Spleen (tissue), 11 donors: Measurements from ENCODE around the gene PAX6. TPM values are rescaled to one million over a fixed set of nuclear protein-coding genes. Genes with fewer than 3 reads are reported as not detected.
A peak's percentile ranks its signal among the peaks of the same experiment; 100 is the strongest.

Experiments
- DNase-seq: peaks from one replicate; pipeline ENCODE4 v3.0.0-alpha.2; 2020
- H3K27ac ChIP-seq, 8 donors: fragments of 200-600 bp; sonication (generic) in 7 of 8; 1 replicate in 4 of 8; 2 replicates in 4 of 8; pipeline versions ENCODE4 v1.5.0 to v1.8.0; 2016 to 2021; ENCODE audit warnings: inconsistent platforms in 4 of 8, mild to moderate bottlenecking in 4 of 8, moderate library complexity in 1 of 8
- H3K27me3 ChIP-seq, 7 donors: fragments of 200-600 bp; sonication (generic) in 6 of 7; replicated peaks in 1 of 7; 1 replicate in 4 of 7; 2 replicates in 3 of 7; pipeline versions ENCODE4 v1.5.0 to v1.8.0; 2016 to 2021; ENCODE audit warnings: inconsistent platforms in 3 of 7, mild to moderate bottlenecking in 1 of 7
- H3K36me3 ChIP-seq, 6 donors: fragments of 200-600 bp; sonication (generic) in 5 of 6; 1 replicate in 4 of 6; 2 replicates in 2 of 6; pipeline versions ENCODE4 v1.5.0 to v1.8.0; 2016 to 2021; ENCODE audit warnings: inconsistent platforms in 2 of 6
- H3K4me1 ChIP-seq, 6 donors: fragments of 200-600 bp; sonication (generic) in 5 of 6; 1 replicate in 3 of 6; 2 replicates in 3 of 6; pipeline versions ENCODE4 v1.5.0 to v1.8.0; 2016 to 2021; ENCODE audit warnings: inconsistent platforms in 3 of 6
- H3K4me3 ChIP-seq, 8 donors: fragments of 200-600 bp; sonication (generic) in 7 of 8; 1 replicate in 4 of 8; 2 replicates in 4 of 8; pipeline versions ENCODE4 v1.5.0 to v1.8.0; 2016 to 2021; ENCODE audit warnings: inconsistent platforms in 4 of 8, mild to moderate bottlenecking in 4 of 8, moderate library complexity in 2 of 8
- H3K9me3 ChIP-seq, 8 donors: fragments of 200-600 bp; sonication (generic) in 7 of 8; 1 replicate in 4 of 8; 2 replicates in 4 of 8; pipeline versions ENCODE4 v1.5.0 to v1.8.0; 2016 to 2021; ENCODE audit warnings: inconsistent platforms in 4 of 8
- CTCF ChIP-seq, 11 experiments: fragments of 200-600 bp in 7 of 11; fragments of 450-650 bp in 4 of 11; sonication (generic) in 4 of 11; IDR thresholded peaks in 8 of 11; conservative IDR thresholded peaks in 3 of 11; 1 replicate in 7 of 11; 2 replicates in 4 of 11; pipeline versions ENCODE4 v1.4.0 to v1.8.0; 2016 to 2021; ENCODE audit warnings: antibody characterized with exemption in 11 of 11, inconsistent platforms in 4 of 11, mild to moderate bottlenecking in 1 of 11
- POLR2A ChIP-seq, 3 donors: fragments of 450-650 bp; IDR thresholded peaks; one replicate each; pipeline ENCODE4 v1.5.1; 2017; ENCODE audit warnings: antibody characterized with exemption in 3 of 3, mild to moderate bottlenecking in 1 of 3
- POLR2AphosphoS5 ChIP-seq, 3 donors: sonication (generic); formaldehyde crosslinking; IDR thresholded peaks; one replicate each; pipeline ENCODE4 v1.5.1; 2017; ENCODE audit warnings: antibody characterized with exemption in 3 of 3
- WGBS, 5 donors: extraction: QIAGEN DNeasy Blood & Tissue Kit in 3 of 5; methylation state at CpG; one replicate each; pipeline versions ENCODE4 v1.1.5 to v1.1.7; 2013 to 2018; 5-methylcytosine and 5-hydroxymethylcytosine counted together
- intact Hi-C: fragments of 100-400 bp; cut with DNase I; formaldehyde crosslinking; loops from one replicate; pipeline ENCODE4 v1.15.0; 2023; ENCODE audit warnings: low total_unique reads
- polyA plus RNA-seq, 3 donors: library from polyadenylated mRNA; stranded (reverse); fragments of 200-250 nt; gene quantifications; one replicate each; pipeline ENCODE4 v1.2.1, GENCODE V29; 2013
- total RNA-seq, 7 donors: library from RNA; depleted of rRNA in 3 of 7; stranded (reverse); fragments of >200 nt in 3 of 7; fragmentation: NEBNext Ultra II Directional in 4 of 7; extraction: Animal tissue kit (Norgen Biotek cat#: 25700) in 4 of 7; gene quantifications; one replicate each; pipeline versions ENCODE4 v1.1.0 to v1.2.1, GENCODE V29; 2016 to 2021
- donor health status: healthy with polysubstance abuse.
- donor health status: DM: no; HTN: no; CAD: no; lungs with moderate emphysema.
- donor health status: DM: no; HTN: no; CAD: no.
- donor health status: Bipolar disorder and iron deficiency.
- donor health status: healthy.
- donor health status: DM: no; HTN: no; CAD: no.
- donor health status: DM: yes; HTN: yes; CAD: no.

PAX6 gene
- total and polyA plus RNA-seq, 10 donors = 0.02 to 0.05 TPM; not detected in 8

- H3K4me1 ChIP-seq = peaks cover 0 to 36% (median 16%) of the 10 kb centered on the region in 6 donors
Observed at GRCh38 chr11:31824879-31825837, 14.0 kb upstream of the PAX6 start.

DNA sequence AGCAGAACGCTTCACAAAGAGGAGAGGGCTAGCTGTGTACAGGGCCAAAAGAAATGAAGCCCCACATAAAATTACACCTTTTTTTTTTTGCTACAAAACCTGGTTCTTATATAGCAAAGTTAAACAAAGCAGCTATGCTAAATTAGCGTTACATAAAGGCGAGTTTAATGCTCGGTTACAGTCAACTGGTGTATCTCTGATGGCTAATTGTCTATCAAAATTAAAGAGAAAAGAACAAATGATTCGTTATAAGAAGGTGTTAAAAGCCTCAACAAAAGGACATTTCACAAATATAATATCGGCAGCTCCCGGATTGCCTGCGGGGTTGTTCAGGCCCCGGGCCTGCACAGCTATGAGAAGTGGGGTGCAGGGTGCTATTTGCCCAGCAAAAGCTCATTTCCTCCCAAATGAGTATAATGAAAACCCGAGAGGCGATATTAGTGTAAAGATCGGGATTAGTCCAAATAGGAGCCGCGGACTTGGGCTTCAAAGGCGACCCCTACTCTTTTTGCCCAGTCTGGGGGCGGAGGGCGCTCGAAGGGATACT is 13.3 kb upstream of the PAX6 start:
- Histone ChIP-seq H3K27me3 (peaks cover 16 to 100% (median 100%) of the 10 kb centered on the region in 7 donors), H3K4me1 (peaks cover 0 to 42% (median 16%) of the 10 kb centered on the region in 6 donors), H3K36me3 (no peaks in the 10 kb centered on the region), H3K27ac (no peak overlapping the region), H3K9me3 (peaks cover 0 to 9% (median 0%) of the 10 kb centered on the region in 8 donors), H3K4me3 (no peak overlapping the region)
- intact Hi-C loops = no loop called here
- TF ChIP-seq POLR2A (IDR thresholded peaks at IDR 0.05) = no peak
- TF ChIP-seq CTCF (IDR thresholded peaks at IDR 0.05 in 8 of 11, conservative IDR thresholded peaks at IDR 0.05 in 3 of 11) = no peak
- TF ChIP-seq POLR2AphosphoS5 (IDR thresholded peaks at IDR 0.05) = no peak
- no peak for DNase-seq
- 6 to 11% (median 8%) methylated on average over 15 to 18 of the region's 18 CpGs for WGBS, 5 donors

More at GRCh38 chr11:31824879-31825837, 14.0 kb upstream of the PAX6 start:
- H3K27ac ChIP-seq = no peak overlapping the region
- 11 to 14% (median 12%) methylated on average over 39 to 52 of the region's 52 CpGs for WGBS, 5 donors
- no peak for DNase-seq
- no peaks in the 10 kb centered on the region for H3K36me3 ChIP-seq
- peaks cover 0 to 7% (median 0%) of the 10 kb centered on the region in 8 donors for H3K9me3 ChIP-seq
- TF ChIP-seq POLR2A (IDR thresholded peaks at IDR 0.05) (no peak), CTCF (IDR thresholded peaks at IDR 0.05 in 8 of 11, conservative IDR thresholded peaks at IDR 0.05 in 3 of 11) (no peak), POLR2AphosphoS5 (IDR thresholded peaks at IDR 0.05) (no peak)
- intact Hi-C loops = no loop called here
- peak overlapping the region in 2 of 8 donors; percentile 4 to 10 for H3K4me3 ChIP-seq
- H3K27me3 ChIP-seq = peaks cover 14 to 100% (median 99%) of the 10 kb centered on the region in 7 donors

DNA sequence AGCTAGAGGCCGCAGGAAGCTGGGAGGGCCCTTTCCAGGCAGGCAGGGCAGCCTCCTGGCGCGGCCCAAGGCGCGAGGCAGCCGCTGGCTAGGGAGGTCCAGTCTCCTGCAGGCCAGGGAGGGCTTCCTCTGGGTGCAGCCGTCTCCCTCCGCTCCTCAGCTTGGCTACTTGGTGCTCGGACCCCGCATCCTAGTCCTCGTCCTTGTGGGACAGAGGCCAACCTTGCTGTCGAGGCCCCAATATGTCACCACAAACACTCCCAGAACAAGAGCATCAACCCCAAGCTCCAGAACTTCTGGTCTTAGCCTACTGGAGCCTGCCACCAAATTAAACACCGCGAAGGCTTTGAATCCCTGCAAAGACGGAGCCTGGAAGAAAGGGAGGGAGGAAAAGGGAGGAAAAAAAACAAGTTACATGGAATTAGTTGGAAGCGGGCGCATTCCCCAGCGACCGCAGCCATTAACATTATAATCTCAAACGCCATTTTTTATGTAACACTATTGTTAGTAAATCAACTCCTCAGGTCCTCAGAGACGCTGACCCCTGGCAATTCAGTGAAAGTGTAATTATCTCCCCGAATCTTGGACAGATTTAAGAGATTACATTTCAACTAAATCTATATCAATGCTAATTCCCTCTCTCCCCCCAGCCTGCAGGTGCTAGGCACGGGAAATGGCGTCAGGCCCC is 12.7 kb upstream of the PAX6 start:
- no peak for DNase-seq

More for the DNA sequence above, 12.7 kb upstream of the PAX6 start:
- intact Hi-C loops = no loop called here
- H3K36me3 ChIP-seq = no peaks in the 10 kb centered on the region
- no peak overlapping the region for H3K27ac ChIP-seq
- TF ChIP-seq POLR2A (IDR thresholded peaks at IDR 0.05) = no peak
- no peak for TF ChIP-seq POLR2AphosphoS5 (IDR thresholded peaks at IDR 0.05)
- TF ChIP-seq CTCF (IDR thresholded peaks at IDR 0.05 in 8 of 11, conservative IDR thresholded peaks at IDR 0.05 in 3 of 11) = no peak
- peaks cover 0 to 44% (median 16%) of the 10 kb centered on the region in 6 donors for H3K4me1 ChIP-seq
- peaks cover 14 to 100% (median 100%) of the 10 kb centered on the region in 7 donors for H3K27me3 ChIP-seq
- H3K4me3 ChIP-seq = no peak overlapping the region
- 9 to 15% (median 11%) methylated on average over 18 to 24 of the region's 24 CpGs for WGBS, 5 donors
- peaks cover 0 to 9% (median 0%) of the 10 kb centered on the region in 8 donors for H3K9me3 ChIP-seq
